Right lobe of liver (tissue), 4 donors: ENCODE measurements around the gene RAB28.

Experiments
- POLR2A ChIP-seq: fragments of 450-650 bp; IDR thresholded peaks from one replicate; pipeline ENCODE4 v1.6.1; 2017; ENCODE audit warnings: antibody characterized with exemption, mild to moderate bottlenecking
- TF ChIP-seq, protein P1 (sequence below), 4 donors: fragments of 200-600 bp in 3 of 4; fragments of 450-650 bp in 1 of 4; IDR thresholded peaks; one replicate each; pipeline versions ENCODE4 v1.5.1 to v1.8.0; 2016 to 2022; ENCODE audit warnings: antibody characterized with exemption in 4 of 4, mild to moderate bottlenecking in 2 of 4
- donor health status: DM: no; HTN: no; CAD: no.
- donor health status: DM: no; HTN: no; CAD: no.
- donor health status: DM: no; HTN: yes; CAD: no.

- TF ChIP-seq POLR2A = no peak
- TF ChIP-seq, protein P1, sequence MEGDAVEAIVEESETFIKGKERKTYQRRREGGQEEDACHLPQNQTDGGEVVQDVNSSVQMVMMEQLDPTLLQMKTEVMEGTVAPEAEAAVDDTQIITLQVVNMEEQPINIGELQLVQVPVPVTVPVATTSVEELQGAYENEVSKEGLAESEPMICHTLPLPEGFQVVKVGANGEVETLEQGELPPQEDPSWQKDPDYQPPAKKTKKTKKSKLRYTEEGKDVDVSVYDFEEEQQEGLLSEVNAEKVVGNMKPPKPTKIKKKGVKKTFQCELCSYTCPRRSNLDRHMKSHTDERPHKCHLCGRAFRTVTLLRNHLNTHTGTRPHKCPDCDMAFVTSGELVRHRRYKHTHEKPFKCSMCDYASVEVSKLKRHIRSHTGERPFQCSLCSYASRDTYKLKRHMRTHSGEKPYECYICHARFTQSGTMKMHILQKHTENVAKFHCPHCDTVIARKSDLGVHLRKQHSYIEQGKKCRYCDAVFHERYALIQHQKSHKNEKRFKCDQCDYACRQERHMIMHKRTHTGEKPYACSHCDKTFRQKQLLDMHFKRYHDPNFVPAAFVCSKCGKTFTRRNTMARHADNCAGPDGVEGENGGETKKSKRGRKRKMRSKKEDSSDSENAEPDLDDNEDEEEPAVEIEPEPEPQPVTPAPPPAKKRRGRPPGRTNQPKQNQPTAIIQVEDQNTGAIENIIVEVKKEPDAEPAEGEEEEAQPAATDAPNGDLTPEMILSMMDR (IDR thresholded peaks at IDR 0.05) = no peak
These were observed 14.3 kb upstream of the RAB28 start for GRCh38 chr4:13498469-13498868.
